GM10847 (cell line): ENCODE data around the gene UBE2Q2.

Source experiments
- POLR2A ChIP-seq: IDR thresholded peaks from 2 replicates; pipeline ENCODE4 v1.6.1; 2011; ENCODE audit not compliant: insufficient read length; ENCODE audit errors: extremely low read depth

UBE2Q2 gene

GRCh38 chr15:75842722-75843677 lies at the start of gene UBE2Q2:
Gene UBE2Q2, plus strand, starts transcription at chr15:75843447. Its CDS starts 220 bp downstream, at chr15:75843667.
- TF ChIP-seq POLR2A: peak; percentile 38

GRCh38 chr15:75796321-75796720 lies 46.9 kb upstream of the UBE2Q2 start:
- no peak for TF ChIP-seq POLR2A

- no peak for TF ChIP-seq POLR2A
These were observed 44.1 kb upstream of the UBE2Q2 start for GRCh38 chr15:75799190-75799589.

- no peak for TF ChIP-seq POLR2A
These were observed 41.2 kb upstream of the UBE2Q2 start for GRCh38 chr15:75801859-75802593.

GRCh38 chr15:75808563-75808962 lies 34.7 kb upstream of the UBE2Q2 start:
- no peak for TF ChIP-seq POLR2A

- TF ChIP-seq POLR2A: no peak
These were observed 33.1 kb upstream of the UBE2Q2 start for GRCh38 chr15:75809986-75810750.

- TF ChIP-seq POLR2A: no peak
These were observed 32.3 kb upstream of the UBE2Q2 start for GRCh38 chr15:75810874-75811498.

GRCh38 chr15:75811626-75812025 lies 31.6 kb upstream of the UBE2Q2 start:
- no peak for TF ChIP-seq POLR2A

GRCh38 chr15:75814794-75815193 lies 28.5 kb upstream of the UBE2Q2 start:
- TF ChIP-seq POLR2A: no peak

GRCh38 chr15:75815811-75816719 lies 27.2 kb upstream of the UBE2Q2 start:
- TF ChIP-seq POLR2A: no peak

GRCh38 chr15:75817138-75817935 lies 25.9 kb upstream of the UBE2Q2 start:
- TF ChIP-seq POLR2A: no peak

GRCh38 chr15:75820206-75820605 lies 23.0 kb upstream of the UBE2Q2 start:
- TF ChIP-seq POLR2A: no peak

- no peak for TF ChIP-seq POLR2A
These were observed 21.4 kb upstream of the UBE2Q2 start for GRCh38 chr15:75821786-75822345.
